HepG2 (cell line): ENCODE measurements around the gene HSF4. TPM values are rescaled to one million over a fixed set of nuclear protein-coding genes. Genes with fewer than 3 reads are reported as not detected.

Experiments
- ATRX ChIP-seq: sonication (generic); formaldehyde crosslinking; IDR thresholded peaks from 2 replicates; pipeline ENCODE4 v1.4.0; 2020; ENCODE audit warnings: missing genetic modification reagents, borderline replicate concordance
- BRCA1 ChIP-seq: sonication (generic); formaldehyde crosslinking; IDR thresholded peaks from 2 replicates; pipeline ENCODE4 v1.4.0; 2020; ENCODE audit warnings: missing genetic modification reagents
- ELF4 ChIP-seq: sonication (generic); formaldehyde crosslinking; IDR thresholded peaks from 2 replicates; pipeline ENCODE4 v1.5.0; 2020; ENCODE audit warnings: missing genetic modification reagents, mild to moderate bottlenecking, moderate library complexity, borderline replicate concordance
- ERF ChIP-seq: IDR thresholded peaks from 2 replicates; pipeline ENCODE4 v1.6.1; 2018; ENCODE audit warnings: missing biosample characterization, missing genetic modification reagents
- GABPA ChIP-seq, 2 experiments: IDR thresholded peaks; 2 replicates each; pipeline ENCODE4 v1.6.1; 2011 to 2016; ENCODE audit warnings: low read depth in 2 of 2, low read length in 1 of 2, missing biosample characterization in 1 of 2, missing genetic modification characterization in 1 of 2
- HNRNPLL ChIP-seq: fragments of 200-400 bp; formaldehyde crosslinking; IDR thresholded peaks from 2 replicates; pipeline ENCODE4 v1.6.1; 2017; ENCODE audit warnings: mild to moderate bottlenecking, low read depth, low read length; ENCODE audit not compliant: poor library complexity, severe bottlenecking
- MAFK ChIP-seq, 2 experiments: IDR thresholded peaks in 1 of 2; conservative IDR thresholded peaks in 1 of 2; 2 replicates each; pipeline ENCODE4 v1.6.1; 2011; ENCODE audit warnings: improper control_type of control experiment in 2 of 2, low read length in 2 of 2
- MIER2 ChIP-seq: IDR thresholded peaks from 2 replicates; pipeline ENCODE4 v1.6.1; 2016; ENCODE audit warnings: missing biosample characterization, missing genetic modification reagents
- NFIC ChIP-seq: IDR thresholded peaks from 2 replicates; pipeline ENCODE4 v1.6.1; 2012; ENCODE audit warnings: mild to moderate bottlenecking, low read length, inconsistent platforms
- NR3C1 ChIP-seq: sonication (generic); formaldehyde crosslinking; IDR thresholded peaks from 2 replicates; pipeline ENCODE4 v1.4.0; 2020; ENCODE audit warnings: missing genetic modification reagents
- RCOR2 ChIP-seq: IDR thresholded peaks from 2 replicates; pipeline ENCODE4 v1.6.1; 2016; ENCODE audit warnings: missing biosample characterization, missing genetic modification reagents
- REPIN1 ChIP-seq: sonication (generic); formaldehyde crosslinking; IDR thresholded peaks from 2 replicates; pipeline ENCODE4 v1.8.0; 2022; ENCODE audit warnings: missing genetic modification reagents, low read depth, mild to moderate bottlenecking, borderline replicate concordance
- SCMH1 ChIP-seq: sonication (generic); formaldehyde crosslinking; IDR thresholded peaks from 2 replicates; pipeline ENCODE4 v1.9.0; 2021; ENCODE audit warnings: missing genetic modification reagents, mild to moderate bottlenecking, borderline replicate concordance
- SP1 ChIP-seq, 2 experiments: fragments of 450-650 bp in 1 of 2; sonication (generic) in 1 of 2; formaldehyde crosslinking in 1 of 2; IDR thresholded peaks; 2 replicates each; pipeline versions ENCODE4 v1.4.0 to v1.6.1; 2016 to 2020; ENCODE audit warnings: missing genetic modification reagents in 1 of 2
- ZBTB8A ChIP-seq: sonication (generic); formaldehyde crosslinking; IDR thresholded peaks from 2 replicates; pipeline ENCODE4 v1.4.0; 2020; ENCODE audit warnings: mild to moderate bottlenecking, low read depth, missing genetic modification reagents, borderline replicate concordance
- ZNF337 ChIP-seq: sonication (generic); formaldehyde crosslinking; IDR thresholded peaks from 2 replicates; pipeline ENCODE4 v1.5.1; 2020; ENCODE audit warnings: missing genetic modification reagents, low read depth, mild to moderate bottlenecking, borderline replicate concordance
- ZNF431 ChIP-seq: sonication (generic); formaldehyde crosslinking; IDR thresholded peaks from 2 replicates; pipeline ENCODE4 v1.9.0; 2022; ENCODE audit warnings: missing genetic modification reagents, low read depth, mild to moderate bottlenecking, borderline replicate concordance
- ZNF607 ChIP-seq: sonication (generic); formaldehyde crosslinking; IDR thresholded peaks from 2 replicates; pipeline ENCODE4 v1.5.1; 2020; ENCODE audit warnings: missing genetic modification reagents, mild to moderate bottlenecking, borderline replicate concordance
- ZNF776 ChIP-seq: sonication (generic); formaldehyde crosslinking; IDR thresholded peaks from 2 replicates; pipeline ENCODE4 v1.4.0; 2020; ENCODE audit warnings: mild to moderate bottlenecking, missing genetic modification reagents
- polyA plus RNA-seq, 8 experiments: library from polyadenylated mRNA; depleted of rRNA in 3 of 8; stranded (reverse) in 7 of 8; unstranded in 1 of 8; fragments of >200 nt; fragmentation: Illumina TruSeq in 4 of 8; extraction: Trizol in 4 of 8; gene quantifications; 2 replicates each; pipeline versions ENCODE4 v1.2.1 to v1.2.3, GENCODE V29; 2011 to 2016; ENCODE audit warnings: low read depth in 4 of 8, missing spikeins in 1 of 8, mixed read lengths in 1 of 8; ENCODE audit not compliant: insufficient read depth in 1 of 8
- total RNA-seq, 5 experiments: library from RNA; depleted of rRNA; stranded (reverse); fragments of >200 nt; fragmentation: Illumina TruSeq; extraction: Trizol; gene quantifications; 2 replicates each; pipeline ENCODE4 v1.2.3, GENCODE V29; 2016; ENCODE audit warnings: low read depth in 1 of 5
- TF ChIP-seq, protein P1 (sequence below): sonication (generic); formaldehyde crosslinking; conservative IDR thresholded peaks from 2 replicates; pipeline ENCODE4 v1.4.0; 2020; ENCODE audit warnings: missing genetic modification reagents
- TF ChIP-seq, protein P2 (sequence below): IDR thresholded peaks from 2 replicates; pipeline ENCODE4 v1.6.1; 2016; ENCODE audit warnings: low read depth, borderline replicate concordance
- TF ChIP-seq, protein P3 (sequence below): conservative IDR thresholded peaks from 2 replicates; pipeline ENCODE4 v1.6.1; 2018; ENCODE audit warnings: missing genetic modification reagents
- TF ChIP-seq, protein P4 (sequence below): sonication (generic); formaldehyde crosslinking; IDR thresholded peaks from 2 replicates; pipeline ENCODE4 v1.8.1; 2023; ENCODE audit warnings: mild to moderate bottlenecking, inconsistent platforms, moderate library complexity, missing genetic modification reagents, borderline replicate concordance
- TF ChIP-seq, protein P5 (sequence below): sonication (generic); formaldehyde crosslinking; conservative IDR thresholded peaks from 2 replicates; pipeline ENCODE4 v1.4.0; 2020; ENCODE audit warnings: missing genetic modification reagents

HSF4 gene
- total and polyA plus RNA-seq, 2 of the 13 experiments (the other 11 are each of a cell fraction or from before 2014, with no cell fraction given), result 3.5 to 16.9 TPM

DNA sequence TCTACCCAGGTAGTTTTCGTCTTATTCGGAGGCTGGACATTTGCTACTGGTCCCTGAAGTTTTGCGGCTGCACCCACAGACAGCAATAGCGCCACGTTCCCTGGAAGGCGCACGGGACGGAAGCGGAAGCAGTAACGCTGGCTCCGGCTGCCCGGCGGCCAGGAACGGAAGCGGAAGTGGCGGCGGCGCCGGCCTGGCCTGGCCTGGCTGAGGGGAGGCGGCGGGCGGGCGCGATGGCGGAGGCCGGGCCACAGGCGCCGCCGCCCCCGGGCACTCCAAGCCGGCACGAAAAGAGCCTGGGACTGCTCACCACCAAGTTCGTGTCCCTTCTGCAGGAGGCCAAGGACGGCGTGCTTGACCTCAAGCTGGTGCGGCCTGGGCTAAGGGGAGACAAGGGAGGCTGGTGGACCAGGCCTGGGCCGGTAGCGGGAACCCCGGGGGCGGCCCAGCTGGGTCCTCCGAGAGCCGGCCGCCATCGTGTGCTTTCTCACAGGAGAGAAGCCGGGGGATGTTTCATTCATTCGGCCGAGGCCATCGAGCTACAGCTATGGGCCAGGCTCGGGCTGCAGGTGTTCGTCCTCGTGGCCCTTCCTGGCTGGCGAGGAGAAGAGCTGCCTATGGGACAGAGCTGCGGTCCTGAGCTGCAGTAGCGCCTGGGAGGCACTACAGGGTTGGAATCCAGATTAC, 27.6 kb downstream of the HSF4 start, which contains the start of gene E2F4 (continued):
- TF ChIP-seq, protein P1, sequence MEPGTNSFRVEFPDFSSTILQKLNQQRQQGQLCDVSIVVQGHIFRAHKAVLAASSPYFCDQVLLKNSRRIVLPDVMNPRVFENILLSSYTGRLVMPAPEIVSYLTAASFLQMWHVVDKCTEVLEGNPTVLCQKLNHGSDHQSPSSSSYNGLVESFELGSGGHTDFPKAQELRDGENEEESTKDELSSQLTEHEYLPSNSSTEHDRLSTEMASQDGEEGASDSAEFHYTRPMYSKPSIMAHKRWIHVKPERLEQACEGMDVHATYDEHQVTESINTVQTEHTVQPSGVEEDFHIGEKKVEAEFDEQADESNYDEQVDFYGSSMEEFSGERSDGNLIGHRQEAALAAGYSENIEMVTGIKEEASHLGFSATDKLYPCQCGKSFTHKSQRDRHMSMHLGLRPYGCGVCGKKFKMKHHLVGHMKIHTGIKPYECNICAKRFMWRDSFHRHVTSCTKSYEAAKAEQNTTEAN (CRISPR knock-in tag), result peak; percentile 87; the same call in 1 of the 2 replicates
- TF ChIP-seq ZNF776, result no peak; the same call in 1 of the 2 replicates
- TF ChIP-seq, protein P2, sequence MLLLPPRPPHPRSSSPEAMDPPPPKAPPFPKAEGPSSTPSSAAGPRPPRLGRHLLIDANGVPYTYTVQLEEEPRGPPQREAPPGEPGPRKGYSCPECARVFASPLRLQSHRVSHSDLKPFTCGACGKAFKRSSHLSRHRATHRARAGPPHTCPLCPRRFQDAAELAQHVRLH, result peak; percentile 85; the same call in 1 of the 2 replicates
- TF ChIP-seq ATRX (CRISPR knock-in tag), result no peak
- no peak for TF ChIP-seq SCMH1 (CRISPR knock-in tag)
- no peak for TF ChIP-seq GABPA (IDR thresholded peaks at IDR 0.05; ENCODE audit: low read depth, low read length)
- TF ChIP-seq GABPA (CRISPR knock-in tag; IDR thresholded peaks at IDR 0.05; ENCODE audit: low read depth), result peak; percentile 92
- 0 out of 2 replicates have a peak, but pooled peaks have one; percentile 83 for TF ChIP-seq BRCA1 (CRISPR knock-in tag)
- 0 out of 2 replicates have a peak, but pooled peaks have one; percentile 55 for TF ChIP-seq ELF4 (CRISPR knock-in tag)
- TF ChIP-seq NR3C1 (CRISPR knock-in tag), result no peak
- no peak for TF ChIP-seq NFIC
- TF ChIP-seq RCOR2, result no peak
- no peak for TF ChIP-seq ZNF337 (CRISPR knock-in tag)
- TF ChIP-seq, protein P3, sequence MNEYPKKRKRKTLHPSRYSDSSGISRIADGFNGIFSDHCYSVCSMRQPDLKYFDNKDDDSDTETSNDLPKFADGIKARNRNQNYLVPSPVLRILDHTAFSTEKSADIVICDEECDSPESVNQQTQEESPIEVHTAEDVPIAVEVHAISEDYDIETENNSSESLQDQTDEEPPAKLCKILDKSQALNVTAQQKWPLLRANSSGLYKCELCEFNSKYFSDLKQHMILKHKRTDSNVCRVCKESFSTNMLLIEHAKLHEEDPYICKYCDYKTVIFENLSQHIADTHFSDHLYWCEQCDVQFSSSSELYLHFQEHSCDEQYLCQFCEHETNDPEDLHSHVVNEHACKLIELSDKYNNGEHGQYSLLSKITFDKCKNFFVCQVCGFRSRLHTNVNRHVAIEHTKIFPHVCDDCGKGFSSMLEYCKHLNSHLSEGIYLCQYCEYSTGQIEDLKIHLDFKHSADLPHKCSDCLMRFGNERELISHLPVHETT (CRISPR knock-in tag), result peak; percentile 22; the same call in 1 of the 2 replicates
- 0 out of 2 replicates have a peak, but pooled peaks have one; percentile 64 for TF ChIP-seq ZNF431 (CRISPR knock-in tag)
- peak; percentile 73 for TF ChIP-seq HNRNPLL
- no peak for TF ChIP-seq SP1 (IDR thresholded peaks at IDR 0.05)
- peak; percentile 34; the same call in 1 of the 2 replicates for TF ChIP-seq SP1 (CRISPR knock-in tag; IDR thresholded peaks at IDR 0.05)
- no peak for TF ChIP-seq ZBTB8A (CRISPR knock-in tag)
- TF ChIP-seq REPIN1, result peak; percentile 88
- TF ChIP-seq ZNF607, result 0 out of 2 replicates have a peak, but pooled peaks have one; percentile 19
- TF ChIP-seq, protein P4, sequence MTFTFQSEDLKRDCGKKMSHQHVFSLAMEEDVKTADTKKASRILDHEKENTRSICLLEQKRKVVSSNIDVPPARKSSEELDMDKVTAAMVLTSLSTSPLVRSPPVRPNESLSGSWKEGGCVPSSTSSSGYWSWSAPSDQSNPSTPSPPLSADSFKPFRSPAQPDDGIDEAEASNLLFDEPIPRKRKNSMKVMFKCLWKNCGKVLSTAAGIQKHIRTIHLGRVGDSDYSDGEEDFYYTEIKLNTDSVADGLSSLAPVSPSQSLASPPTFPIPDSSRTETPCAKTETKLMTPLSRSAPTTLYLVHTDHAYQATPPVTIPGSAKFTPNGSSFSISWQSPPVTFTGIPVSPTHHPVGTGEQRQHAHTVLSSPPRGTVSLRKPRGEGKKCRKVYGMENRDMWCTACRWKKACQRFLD (CRISPR knock-in tag), result peak; percentile 47; the same call in 1 of the 2 replicates
- peak; percentile 60; the same call in 1 of the 2 replicates for TF ChIP-seq MIER2 (CRISPR knock-in tag)
- TF ChIP-seq MAFK (conservative IDR thresholded peaks at IDR 0.05 in 1 of 2, IDR thresholded peaks at IDR 0.05 in 1 of 2; ENCODE audit: low read length in 2 of 2), result no peak
- TF ChIP-seq ERF (CRISPR knock-in tag), result peak; percentile 92
- TF ChIP-seq, protein P5, sequence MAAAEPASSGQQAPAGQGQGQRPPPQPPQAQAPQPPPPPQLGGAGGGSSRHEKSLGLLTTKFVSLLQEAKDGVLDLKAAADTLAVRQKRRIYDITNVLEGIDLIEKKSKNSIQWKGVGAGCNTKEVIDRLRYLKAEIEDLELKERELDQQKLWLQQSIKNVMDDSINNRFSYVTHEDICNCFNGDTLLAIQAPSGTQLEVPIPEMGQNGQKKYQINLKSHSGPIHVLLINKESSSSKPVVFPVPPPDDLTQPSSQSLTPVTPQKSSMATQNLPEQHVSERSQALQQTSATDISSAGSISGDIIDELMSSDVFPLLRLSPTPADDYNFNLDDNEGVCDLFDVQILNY (CRISPR knock-in tag), result no peak; the same call in 1 of the 2 replicates
